Effector CD8-positive, alpha-beta T cell (primary cell): ENCODE data around the gene PTPRCAP.
"Not testable (repeated sequence)": the region's sequence is repeated elsewhere in the genome, so short reads cannot be mapped to it uniquely, and the experiment has no call there.

Experiments
- DNase-seq: peaks from one replicate; lab custom pipeline; 2025; lab: John Stamatoyannopoulos, UW

PTPRCAP gene

GRCh38 chr11:67440229-67441097 lies 3.0 kb upstream of the PTPRCAP start:
- no peak for DNase-seq

GRCh38 chr11:67439321-67440228 lies 2.1 kb upstream of the PTPRCAP start:
- no peak for DNase-seq

GRCh38 chr11:67438158-67438902 lies 848 bp upstream of the PTPRCAP start:
- DNase-seq, result peak; percentile 57

GRCh38 chr11:67437809-67438157 lies 301 bp upstream of the PTPRCAP start:
- DNase-seq, result no peak

- peak; percentile 34 for DNase-seq
Measured at GRCh38 chr11:67436459-67437081, 912 bp downstream of the PTPRCAP start.

GRCh38 chr11:67435727-67436458 lies 1.6 kb downstream of the PTPRCAP start:
- DNase-seq, result no peak

- DNase-seq, result no peak
Measured at GRCh38 chr11:67435031-67435726, 2.3 kb downstream of the PTPRCAP start.

GRCh38 chr11:67434395-67434881 lies 3.0 kb downstream of the PTPRCAP start:
- DNase-seq, result no peak

- DNase-seq, result no peak
Measured at GRCh38 chr11:67433536-67434394, 3.7 kb downstream of the PTPRCAP start.

- DNase-seq, result no peak
Measured at GRCh38 chr11:67432655-67433349, 4.7 kb downstream of the PTPRCAP start.

GRCh38 chr11:67431346-67432249 lies 5.9 kb downstream of the PTPRCAP start:
- no peak for DNase-seq

GRCh38 chr11:67429722-67430121 lies 7.8 kb downstream of the PTPRCAP start:
- DNase-seq, result no peak

- no peak for DNase-seq
Measured at GRCh38 chr11:67429038-67429668, 8.3 kb downstream of the PTPRCAP start.

GRCh38 chr11:67428052-67429001 lies 9.2 kb downstream of the PTPRCAP start, which contains the start of gene RPS6KB2:
RPS6KB2 (plus strand) TSS chr11:67428494; CDS start chr11:67428546, 52 bp downstream.
- peak; percentile 99 for DNase-seq

- DNase-seq, result not testable (repeated sequence)
Measured at GRCh38 chr11:67427364-67427859, 10.1 kb downstream of the PTPRCAP start.
